HG02798 (cell line): ENCODE results near the gene TTLL10.

Experiments used
- ATAC-seq: cut with Tn5 transposase; IDR thresholded peaks from one replicate; pipeline ENCODE4 v1.9.1; 2021; ENCODE audit warnings: mild to moderate bottlenecking; ENCODE audit not compliant: unreplicated experiment, poor library complexity

TTLL10 gene, protein sequence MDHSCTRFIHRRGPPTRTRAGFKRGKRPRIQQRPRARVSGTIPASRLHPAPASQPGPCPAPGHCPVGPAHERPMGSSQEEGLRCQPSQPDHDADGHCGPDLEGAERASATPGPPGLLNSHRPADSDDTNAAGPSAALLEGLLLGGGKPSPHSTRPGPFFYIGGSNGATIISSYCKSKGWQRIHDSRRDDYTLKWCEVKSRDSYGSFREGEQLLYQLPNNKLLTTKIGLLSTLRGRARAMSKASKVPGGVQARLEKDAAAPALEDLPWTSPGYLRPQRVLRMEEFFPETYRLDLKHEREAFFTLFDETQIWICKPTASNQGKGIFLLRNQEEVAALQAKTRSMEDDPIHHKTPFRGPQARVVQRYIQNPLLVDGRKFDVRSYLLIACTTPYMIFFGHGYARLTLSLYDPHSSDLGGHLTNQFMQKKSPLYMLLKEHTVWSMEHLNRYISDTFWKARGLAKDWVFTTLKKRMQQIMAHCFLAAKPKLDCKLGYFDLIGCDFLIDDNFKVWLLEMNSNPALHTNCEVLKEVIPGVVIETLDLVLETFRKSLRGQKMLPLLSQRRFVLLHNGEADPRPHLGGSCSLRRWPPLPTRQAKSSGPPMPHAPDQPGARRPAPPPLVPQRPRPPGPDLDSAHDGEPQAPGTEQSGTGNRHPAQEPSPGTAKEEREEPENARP

DNA sequence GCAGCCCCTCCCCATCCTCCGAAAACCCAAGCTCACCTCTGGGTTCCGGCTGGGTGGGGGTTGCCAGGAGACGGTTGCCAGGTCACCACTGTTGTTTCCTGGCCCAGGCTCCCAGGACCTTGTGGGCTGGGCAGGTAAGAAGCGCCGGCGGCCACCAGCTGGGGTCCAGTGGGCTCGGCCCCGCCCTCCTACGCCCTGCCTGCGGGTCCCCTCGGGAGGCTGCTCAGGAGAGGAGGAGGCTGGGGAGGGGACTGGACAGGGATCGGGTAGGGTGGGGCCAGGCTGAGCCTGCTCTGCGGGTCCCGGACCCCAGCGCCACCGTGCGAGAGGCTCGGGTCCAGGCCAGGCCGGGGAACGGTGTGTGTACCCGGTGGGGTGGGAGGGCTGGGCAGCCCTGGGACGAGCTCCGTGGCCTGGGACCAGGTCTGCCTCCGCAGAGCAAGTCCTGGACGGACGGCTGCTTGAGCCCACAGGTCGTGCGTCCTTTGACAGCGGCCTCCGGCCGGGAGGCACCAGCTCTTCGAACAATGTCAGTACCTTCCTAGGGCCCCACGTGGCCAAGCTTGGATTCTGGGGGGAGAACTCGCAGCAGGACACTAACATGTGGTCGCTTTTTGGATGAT is at the start of gene TTLL10:
Gene TTLL10 (plus strand): TSS at position 88 of the 623 bp plus-strand sequence. CDS start 5,336 bp downstream, outside the sequence.
- no peak for ATAC-seq

DNA sequence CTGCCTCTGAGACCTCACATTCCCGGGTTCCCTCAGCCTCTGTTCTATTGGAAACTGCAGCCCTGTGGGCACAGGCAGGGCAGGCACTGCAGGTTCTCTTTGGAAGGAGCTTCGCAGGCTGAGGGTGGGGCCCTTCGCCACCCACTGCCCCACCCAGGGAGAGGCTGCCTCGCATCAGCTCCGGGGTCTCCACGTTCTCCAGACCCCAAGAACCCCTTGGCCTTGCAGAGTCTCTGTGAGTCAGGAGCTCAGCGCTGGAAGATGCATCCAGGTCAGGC is 49.2 kb upstream of the TTLL10 start:
- no peak for ATAC-seq

DNA sequence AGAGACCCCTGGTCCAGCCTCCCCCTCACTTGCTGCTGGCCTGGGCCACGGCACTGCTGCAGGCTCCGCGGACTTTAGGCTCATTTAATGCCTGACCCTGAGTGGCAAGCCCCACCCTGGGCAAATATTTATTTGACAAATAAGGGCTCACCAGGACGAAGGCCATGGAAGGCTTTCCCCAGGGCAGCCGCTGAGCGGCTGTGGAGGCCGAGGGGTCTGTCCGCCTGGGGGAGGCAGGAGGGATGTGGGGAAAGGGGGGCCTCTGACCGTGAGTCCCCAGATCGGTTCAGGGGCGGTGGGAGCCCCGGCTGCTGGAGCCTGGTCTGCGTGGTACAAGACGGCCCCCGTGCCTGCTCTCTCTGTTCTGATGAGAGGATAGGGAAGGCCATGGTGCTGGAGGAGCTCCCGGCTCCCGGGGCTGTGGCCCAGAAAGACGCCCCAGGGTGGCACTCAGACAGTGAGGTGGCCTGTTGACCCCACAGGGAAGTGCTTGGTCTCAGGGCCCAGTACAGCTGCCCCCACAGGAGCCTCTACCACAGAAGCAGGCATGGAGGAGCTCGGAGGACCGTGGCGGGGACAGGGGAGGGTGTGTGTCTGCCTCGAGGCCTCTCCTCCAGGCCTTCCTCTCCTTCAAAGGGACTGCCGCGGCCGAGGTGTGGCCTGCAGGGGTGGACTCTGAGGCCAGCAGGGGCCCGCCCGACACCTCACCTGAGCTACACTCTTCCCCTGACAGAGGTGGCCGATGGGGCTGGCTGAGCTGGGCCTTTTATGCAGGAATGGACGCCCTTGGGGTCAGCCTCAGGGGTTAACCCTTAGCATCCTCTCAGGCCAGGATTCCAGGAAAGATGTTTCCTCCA is 48.7 kb upstream of the TTLL10 start:
- no peak for ATAC-seq

DNA sequence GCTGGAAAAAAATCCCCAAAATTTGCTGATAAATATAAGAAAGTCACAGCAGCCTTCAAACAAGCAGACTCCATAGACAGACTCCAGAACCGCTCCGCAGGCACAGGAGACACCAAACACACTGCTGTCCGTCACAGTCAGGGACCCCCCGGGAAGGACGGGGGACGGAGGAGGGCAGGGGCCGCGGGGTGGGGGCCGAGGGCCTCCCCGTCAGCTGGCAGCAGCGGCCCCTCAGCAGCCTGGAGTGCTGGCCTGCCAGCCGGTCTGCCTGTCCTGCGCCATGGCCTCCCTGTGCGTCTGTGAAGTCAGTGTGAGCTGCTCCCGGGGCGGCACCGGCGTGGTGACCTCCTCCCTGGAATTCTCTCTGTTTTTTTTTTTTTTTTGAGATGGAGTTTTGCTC is 47.7 kb upstream of the TTLL10 start:
- ATAC-seq = no peak

DNA sequence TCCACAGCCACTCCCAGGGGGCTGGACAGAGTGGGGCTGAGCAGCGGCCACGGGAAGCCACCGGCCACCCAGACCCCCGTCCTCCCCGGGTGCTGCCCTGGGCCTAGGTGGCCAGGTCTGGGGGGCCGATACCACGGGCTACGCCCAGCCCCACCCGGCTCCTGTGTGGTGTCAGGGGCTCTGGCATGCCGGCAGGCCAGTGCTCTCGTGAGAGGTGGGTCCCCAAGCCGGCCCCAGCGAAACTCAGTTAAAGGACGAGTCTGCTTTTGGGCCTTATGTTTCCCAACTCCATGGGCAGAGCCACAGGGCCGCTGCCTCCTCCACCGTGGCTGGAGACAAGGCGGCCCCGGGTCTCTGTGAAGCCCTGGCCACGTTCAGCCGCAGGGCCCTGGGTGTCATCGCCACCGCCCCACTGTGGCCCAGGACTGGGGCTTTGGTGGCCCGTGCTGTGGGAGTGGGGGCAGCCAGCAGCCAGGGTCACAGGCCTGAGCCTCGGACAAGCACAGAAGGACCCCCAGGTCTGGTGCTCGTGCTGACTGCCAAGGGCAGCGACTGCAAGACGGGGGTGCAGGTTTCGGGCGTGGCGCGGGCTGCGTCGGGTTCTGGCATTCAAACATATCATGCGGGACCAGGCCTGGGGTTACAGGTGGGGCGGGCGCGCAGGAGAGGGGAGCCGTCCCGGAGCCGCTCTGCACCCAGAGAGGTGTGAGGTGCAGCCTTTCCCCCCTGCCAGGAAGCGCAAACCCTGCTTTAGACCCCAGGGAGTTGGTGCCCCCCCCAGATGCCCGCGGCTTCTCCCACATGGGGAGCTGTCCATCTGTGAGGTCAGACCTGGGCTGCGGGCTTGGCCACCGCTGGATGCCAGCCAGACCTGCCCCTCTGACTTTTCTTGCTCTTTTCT is 45.9 kb upstream of the TTLL10 start:
- ATAC-seq = no peak

DNA sequence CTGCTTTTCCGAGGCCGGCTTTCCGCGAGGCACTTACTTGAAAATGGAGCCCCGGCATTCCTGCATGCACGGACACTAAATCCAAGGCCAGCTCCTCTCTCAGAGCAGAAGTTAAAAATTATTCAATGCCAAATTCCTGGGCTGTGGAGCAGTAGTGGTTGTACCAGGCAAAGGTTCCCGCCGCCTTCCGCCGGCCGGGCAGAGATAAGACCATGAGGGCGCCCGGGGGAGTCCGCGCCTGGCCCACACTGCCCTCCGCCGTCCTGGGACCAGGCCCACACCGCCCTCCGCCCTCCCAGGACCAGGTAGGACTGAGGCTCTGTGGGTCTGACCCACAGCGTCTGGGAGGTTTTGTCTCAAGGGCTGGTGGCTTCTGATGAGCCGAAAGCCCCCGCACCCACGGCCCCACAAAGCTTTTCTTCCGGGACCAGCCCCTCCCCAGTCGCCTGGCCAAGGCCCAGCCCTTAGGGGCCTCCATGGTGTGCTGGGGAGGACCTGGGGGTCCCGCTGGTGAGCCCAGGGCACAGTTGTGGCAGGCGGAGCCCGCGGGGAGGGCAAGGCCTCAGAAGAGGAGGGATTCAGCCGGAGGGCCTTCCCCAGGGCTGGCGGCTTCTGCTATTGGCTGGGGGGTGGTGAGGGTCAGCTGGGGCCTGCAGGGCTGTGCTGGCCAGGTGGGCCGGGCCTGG is 45.1 kb upstream of the TTLL10 start:
- no peak for ATAC-seq

DNA sequence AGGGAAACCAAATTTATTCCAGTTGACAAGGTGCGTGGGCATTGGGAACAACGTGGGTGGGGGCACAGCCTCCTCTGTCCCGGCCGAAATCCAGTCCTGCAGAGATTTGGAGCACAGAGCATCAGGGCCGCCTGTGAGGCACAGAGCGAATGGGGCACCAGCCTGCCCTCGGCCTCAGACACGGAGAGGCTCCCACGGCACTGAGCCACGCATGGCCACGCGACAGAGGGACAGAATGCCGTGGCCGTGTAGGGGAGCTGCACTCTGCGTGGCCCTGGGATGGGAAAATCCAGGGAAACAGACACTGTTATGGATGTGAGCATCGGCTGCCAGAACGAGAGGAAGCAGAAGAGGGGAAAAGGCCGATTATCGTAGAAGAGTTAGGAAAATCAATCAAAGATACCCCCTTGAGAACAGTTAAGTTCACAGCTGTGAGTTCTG is 44.3 kb upstream of the TTLL10 start:
- no peak for ATAC-seq

DNA sequence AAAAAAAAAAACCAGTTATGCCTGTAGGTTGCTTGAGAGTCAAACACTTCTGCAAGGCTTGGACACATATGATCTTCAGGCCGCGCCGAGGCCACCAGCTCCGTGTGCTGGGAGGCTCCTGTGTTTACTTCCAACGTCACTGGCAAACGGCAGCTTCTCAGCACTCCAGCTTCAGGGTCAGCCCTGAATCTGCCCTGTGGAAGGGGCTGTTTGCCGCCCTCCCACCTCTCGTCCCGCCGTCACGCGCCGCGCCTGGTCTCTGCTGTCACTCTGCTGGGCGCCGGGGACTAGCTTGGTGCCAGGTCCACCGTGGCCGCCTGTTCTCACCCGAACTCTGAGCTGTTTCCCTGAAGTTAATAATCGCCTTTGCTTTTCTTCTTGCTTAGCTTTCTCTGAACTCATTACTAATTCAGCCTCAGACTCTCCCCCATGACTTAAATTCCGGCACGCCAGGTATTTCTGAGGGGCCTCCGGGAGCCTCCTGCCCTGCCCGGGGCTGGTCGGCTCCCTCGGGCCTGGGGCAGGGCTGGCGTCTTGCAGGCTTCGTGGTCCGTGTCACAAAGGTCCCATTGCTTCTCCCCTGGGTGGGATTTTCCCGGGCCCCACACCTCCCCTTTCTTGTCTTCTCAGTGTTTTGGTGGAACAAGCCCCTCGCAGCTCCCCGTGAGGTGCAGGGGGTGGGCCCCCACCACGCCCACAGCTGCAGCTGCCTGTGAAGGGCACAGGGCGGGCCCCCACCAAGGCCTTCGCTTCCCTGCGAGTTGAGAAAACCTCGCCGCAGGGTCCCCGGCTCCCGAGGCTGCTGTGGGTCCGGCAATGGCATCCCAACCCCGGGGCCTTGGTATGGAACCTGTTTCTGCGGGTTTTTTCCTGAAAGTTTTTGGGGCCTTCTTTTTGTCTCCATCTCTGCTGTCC is 43.2 kb upstream of the TTLL10 start:
- ATAC-seq = no peak

DNA sequence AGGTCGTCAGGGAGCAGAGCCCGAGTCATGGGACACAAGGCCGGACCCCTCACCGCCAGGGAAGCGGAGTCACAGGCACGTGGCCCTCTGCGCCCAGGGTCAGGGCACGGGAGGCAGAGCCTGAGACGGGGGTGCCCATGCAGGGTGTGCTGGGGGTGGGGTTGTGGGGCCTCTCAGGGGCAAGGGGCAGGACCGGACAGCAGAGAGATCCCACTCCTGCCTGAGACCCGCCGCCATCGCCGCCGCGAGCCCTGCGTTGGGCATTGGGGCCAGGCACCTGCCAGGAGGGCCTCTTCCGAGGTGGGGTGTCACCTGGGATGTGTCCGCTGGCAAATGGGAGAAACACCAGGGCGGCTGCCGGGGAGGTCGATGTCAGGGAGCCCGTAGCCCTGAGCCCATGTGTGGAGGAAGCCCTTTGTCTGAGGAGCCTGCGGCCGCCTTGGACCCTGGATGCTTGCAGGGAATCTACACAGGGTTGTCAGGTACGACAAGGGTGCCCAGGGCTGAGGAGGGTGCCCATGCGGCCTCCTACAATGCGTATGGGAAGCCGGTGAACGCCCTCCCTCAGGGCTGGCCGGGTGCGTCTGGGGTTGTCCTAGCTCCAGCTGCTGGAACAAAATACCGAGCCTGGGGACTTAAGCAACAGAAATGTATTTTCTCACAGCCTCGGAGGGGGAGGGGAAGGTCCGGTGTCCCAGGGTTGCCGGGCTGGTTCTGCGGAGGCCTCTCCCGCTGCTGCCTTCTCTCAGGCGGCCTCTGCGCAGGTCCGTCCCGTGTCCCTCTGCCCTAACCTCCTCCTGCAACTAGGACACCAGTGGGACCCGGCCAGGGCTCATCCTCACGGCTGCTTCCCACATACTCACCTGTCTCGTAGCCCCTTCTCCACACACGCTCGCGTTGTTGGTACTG is 41.4 kb upstream of the TTLL10 start:
- no peak for ATAC-seq

DNA sequence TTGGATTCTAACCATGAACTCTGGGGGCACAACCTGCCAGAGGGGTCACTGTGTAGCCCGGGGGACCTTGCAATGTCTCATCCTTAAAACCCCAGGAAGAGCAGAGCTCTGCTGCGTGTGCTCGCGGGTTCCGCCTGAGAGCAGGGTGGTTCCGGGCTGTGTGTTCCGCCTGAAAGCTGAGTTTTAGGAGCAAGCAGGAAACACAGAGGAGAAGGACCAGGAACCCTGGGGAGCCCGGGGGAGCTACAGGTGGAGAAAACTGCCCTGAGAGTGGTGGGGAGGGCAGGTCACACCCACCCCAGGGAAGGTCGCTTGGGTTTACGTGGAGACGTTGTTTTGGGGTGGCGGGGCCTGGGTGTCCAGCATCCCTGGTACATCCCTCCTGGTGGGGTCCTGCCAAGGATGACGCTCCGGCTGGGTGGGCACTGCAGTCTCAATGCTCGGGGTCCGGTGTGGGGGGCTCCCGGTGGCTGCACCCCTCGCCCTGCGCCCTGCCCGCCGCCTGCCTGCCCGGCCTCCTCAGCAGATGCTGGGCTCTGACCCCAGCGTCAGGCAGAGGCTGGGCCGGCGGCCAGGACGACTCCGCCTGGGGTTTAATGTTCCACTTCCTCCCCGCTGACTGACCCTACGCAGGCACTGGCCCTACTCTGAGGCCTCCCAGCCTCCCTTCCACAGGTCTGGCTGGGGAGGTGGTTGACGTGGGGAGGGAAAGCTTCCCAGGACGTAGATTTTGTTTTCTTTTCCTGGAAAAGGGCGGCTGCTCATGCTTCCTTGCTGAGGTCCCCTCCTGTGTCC is 40.5 kb upstream of the TTLL10 start:
- no peak for ATAC-seq

DNA sequence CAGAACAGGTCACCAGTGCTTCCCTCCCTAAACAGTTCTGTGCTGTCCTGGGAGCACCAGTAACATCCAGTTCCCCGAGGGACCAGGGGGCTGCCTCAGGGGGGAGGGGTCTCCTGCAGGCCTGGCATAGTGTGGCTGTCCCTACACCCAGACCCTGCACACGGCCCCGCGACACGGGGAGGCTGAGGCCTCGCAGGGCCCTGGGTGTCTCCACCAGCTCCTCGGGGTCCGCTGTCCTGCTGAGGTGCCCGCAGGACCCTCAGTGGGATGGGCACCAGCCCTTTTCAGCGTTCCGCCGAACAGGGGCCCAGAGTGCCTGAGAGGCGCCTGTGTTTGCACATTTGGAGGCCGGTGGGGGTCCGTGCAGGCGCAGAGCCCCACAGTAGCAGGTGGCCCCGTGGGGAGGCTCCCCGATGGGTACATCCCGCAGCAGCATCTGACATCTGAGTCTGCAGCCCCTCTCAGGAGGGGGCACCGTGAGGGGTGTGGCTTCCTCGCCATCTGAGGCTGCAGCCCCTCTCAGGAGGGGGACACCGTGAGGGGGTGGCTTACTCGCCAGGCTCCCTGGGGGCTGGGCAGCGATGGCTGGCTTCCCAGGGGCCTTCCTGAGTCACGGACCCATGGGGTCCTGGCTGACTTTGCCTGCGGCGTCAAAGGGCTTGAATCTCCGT is 39.2 kb upstream of the TTLL10 start:
- no peak for ATAC-seq

DNA sequence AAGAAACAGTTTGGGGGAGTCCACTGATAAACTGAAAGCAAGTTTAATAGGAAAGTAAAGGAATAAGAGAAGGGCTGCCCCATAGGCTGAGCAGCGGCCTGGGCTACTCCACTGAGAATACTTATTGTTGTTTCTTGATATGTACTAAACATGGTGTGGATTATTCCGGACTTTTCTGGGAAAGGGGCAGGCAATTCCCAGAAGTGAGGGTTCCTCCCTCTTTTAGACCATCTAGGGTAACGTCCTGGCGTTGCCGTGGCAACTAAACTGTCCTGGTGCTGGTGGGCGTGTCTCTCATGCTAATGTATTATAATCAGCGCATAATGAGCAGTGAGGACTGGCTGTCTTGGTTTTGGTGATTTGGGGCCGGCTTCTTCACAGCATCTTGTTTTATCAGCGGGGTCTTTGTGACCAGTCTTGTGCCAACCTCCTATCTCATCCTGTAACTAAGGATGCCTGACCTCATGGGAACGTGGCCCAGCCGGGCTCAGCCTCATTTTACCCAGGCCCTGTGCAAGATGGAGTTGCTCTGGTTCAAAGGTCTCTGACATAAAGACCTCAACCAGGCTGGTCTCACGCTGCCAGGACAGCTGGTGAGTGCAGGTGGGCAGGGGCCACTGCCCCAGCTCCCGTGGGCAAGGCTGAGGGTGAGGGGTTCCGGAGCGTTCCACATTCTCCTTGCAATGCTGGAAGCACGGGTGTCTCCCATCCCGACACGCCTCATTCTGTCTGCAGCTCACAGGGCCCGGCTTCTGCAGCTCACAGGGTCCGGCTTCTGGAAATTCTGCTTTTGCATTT is 38.1 kb upstream of the TTLL10 start:
- ATAC-seq = no peak

DNA sequence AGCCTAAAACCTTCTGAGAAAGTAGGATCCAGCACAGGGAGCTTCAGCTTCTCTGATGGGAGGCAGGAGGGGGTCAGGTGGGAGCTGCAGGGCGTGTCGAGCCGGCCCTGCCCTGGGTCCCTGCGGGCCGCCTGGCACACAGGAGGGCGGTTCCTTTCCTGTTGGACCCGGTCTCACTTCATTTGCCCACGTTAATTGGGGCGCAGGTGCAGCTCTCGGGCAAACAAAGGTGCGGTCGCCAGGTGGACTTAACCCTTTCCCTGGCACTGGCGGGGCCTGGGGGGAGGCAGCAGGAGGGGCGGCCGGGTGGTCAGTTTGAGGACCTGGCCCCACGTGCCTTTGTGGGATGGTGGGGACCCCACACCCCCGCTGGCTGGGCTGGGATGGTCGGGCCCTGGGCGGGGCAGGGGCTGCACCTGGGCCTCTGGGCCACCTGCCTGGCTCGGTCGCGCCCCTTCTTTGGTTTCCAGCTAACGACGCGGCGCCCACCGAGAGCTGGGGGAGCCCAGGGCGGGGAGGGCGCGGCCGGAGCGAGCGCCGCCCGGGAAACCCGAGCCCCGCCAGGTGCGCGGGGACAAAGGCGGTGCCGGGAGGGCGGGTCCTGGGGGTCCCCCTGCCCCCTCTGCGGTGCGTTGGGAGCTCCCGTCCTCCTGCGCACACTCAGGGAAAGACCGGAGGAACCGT is 37.0 kb upstream of the TTLL10 start:
- no peak for ATAC-seq

DNA sequence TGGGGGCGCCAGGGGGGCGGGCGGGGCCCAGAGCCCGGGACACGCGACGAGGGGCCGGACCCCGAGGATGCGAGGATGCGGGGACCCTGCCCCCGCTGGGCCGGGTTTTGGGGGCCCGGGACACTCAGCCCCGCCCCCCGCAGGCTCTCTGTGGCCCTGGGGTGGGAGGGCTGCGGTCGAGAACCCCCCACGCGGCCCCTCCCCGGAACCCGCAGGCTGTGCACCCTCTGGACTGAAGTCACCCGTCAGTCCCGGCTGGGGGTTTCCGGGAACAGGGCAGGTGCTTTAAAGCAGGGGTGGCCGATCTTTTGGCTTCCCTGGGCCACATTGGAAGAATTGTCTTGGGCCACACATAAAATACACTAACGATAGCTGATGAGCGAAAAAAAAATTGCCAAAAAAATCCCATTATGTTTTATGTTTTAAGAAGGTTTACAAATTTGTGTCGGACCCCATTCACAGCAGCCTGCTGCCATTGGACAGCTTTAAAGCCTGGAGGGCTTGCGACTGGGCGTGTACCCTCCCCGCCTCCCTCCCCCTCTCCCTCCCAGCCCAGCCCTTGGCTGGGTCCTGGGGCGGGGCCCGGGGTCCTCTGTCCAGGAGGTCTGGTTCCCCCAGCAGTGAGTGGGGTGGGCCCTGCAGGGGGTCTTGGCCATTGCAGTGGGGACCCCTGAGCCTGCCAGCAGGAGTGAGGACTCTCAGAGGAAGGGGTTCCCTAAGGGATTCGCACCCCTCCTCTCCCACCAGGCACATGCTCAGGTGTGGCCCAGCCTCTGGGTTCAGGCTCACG is 36.2 kb upstream of the TTLL10 start:
- peak; percentile 50 for ATAC-seq
